GM19043 (cell line): Measurements from ENCODE around the gene CREB5.

Experiments
- ATAC-seq: cut with Tn5 transposase; IDR thresholded peaks from one replicate; pipeline ENCODE4 v1.9.1; 2021; ENCODE audit warnings: low read depth; ENCODE audit not compliant: unreplicated experiment

Gene CREB5

GRCh38 chr7:28505867-28506266, 93.5 kb downstream of the CREB5 start:
- ATAC-seq, result no peak

DNA sequence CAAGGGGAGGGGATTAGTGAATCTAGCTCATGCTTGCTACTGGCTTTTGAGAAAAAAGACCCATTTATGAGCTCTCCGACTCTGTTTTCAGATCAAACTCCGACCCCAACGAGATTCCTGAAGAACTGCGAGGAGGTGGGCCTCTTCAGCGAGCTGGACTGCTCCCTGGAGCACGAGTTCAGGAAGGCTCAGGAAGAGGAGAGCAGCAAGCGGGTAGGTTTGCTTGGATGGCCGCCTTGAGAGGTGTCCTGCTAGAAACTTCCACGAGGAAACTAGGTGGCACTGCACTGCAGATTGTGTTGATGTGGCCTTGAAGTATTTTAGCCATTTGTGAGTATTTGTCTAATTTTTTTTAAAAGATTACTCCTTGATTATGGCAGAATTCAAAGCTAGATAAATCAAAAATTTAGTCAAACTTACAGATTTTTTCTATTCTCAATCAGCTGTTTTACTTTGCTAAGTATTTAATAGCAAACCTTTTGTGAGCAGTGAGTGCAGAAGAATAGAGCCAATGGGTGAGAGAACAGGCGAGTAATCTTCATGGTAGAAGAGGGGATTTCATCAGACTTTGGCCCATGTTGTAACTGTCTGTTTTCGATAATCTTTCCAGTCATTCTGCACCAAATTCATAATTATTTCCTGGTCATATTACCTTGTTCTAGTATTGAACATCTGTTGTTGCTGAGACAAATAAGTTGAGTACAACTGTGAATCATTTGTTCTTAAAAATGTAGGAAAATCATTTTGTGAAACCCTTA, 95.4 kb downstream of the CREB5 start:
- ATAC-seq, result no peak

DNA sequence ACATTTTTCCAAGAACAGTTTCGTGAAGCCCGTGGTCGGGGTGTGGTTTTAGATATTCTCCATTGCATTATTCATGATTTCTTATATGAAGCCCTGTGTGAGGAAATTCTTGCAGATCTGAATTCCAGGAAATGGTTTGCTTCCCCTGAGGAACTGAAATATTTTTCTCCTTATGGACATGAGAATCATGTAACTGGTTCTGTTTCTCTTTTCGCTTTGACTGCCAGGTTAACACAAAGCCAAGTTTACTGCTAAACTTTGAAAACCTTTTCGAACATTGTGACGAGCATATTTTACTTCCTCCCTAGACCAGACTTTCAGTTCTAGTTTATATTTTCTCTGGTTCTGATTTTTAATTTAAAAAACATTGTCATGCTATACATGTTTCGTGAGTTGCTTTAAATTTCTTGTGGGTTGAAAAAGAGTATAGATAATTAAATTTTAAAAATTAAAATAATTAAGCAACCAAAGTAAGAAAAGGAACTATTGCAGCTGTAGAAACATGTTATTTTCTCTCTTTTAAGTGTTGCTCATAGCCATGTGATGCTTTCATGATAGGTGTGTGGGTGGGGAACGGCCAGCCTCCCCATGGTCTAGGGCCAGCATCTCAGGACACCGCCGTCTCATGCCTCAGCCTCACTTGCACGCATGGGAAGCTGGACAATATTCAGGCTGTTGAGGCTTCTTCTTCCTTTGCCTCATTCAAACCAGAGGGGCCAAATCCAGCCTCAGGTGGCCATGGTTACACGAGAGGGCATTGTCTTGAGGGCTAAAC, 97.1 kb downstream of the CREB5 start:
- peak; percentile 80 for ATAC-seq

DNA sequence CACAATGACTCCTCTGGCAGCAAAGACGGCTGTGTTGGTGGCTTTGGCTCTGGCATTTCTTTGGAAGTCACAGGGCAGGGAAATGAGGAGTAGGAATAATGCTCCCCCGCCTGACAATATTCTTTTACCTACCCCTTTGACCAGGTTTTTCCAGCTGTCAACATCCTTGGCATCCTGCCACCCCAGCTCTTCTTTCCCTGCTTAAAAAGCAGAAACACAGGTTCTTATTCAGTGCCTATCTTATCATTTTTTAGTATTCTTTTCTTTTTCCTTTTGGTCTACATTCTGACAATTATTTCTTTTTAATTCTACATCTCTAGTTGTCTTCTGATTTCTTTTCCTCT, 97.7 kb downstream of the CREB5 start:
- no peak for ATAC-seq

DNA sequence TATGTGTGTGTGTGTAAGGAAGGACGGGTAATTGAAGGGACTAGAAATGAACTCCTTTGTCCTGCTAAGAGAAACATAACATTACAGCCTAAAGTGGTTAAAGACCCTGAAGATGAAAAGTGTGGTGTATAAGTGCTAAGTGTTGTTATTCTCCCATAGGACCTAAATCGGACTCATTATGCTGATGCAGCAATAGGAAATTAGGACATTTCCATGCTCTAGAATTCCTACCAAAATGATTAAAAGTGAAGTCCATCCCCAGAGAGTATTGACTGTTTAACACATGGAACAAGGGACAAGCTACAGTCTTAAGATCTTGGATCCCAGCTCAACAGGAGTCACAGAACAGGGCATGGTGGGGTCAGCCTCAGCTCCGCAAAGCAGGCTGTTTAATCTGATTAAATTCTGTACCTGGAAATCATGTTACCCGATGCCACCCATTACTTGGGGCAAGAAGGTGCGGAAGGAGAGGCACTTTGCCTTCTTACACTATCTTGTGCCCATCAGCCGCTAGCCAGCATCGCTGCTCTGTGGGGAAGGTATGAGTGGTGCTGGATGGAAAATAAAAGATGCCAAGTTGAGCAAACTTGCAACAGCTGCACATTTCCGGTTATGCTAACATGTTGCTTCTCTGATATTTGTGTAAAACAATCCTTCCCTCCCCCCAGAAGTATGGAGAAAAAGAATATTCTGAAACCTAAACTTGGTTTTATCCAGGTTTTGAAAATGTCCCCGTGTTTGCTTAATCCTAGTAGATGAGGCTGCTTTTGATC, 100.5 kb downstream of the CREB5 start:
- no peak for ATAC-seq

DNA sequence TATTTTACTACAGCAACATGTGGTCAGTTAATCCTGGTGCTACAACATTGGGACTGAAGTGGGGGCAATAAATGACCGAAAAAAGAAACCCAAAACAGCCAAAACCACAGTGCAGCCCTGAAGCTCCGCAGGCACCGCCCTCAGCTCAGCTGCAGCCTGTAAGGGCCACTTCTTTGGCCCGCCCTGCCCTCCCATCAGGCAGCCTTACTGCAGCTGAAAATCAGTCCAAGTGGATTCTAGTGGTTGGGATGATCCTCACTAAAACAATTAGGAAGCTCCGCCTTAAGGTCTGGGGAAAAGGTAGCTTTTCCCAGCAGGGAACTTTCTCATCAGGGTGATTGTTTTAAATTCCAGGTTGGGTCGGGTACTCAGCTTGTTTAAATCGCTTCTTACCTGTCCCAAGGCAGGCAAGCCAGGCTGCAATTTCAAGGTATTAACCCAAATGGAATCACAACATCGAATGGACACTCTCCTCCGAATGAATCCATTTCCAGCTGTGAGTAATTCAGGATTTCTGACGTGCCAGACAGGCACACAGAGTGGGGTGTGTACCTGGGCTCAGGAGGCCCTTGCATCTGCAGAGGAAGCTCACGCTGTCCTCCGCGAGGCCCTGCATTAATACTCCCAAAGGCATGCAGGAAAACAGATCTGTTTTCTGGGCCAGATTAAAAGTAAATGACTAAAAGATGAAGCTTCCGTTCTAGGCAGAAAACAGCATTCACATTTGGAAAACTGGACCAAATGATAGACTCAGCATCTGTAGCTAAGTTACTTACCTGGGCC, 104.3 kb downstream of the CREB5 start:
- no peak for ATAC-seq

- ATAC-seq, result no peak
Measured at GRCh38 chr7:28517206-28517605, 104.9 kb downstream of the CREB5 start.

- no peak for ATAC-seq
Measured at GRCh38 chr7:28517606-28518005, 105.3 kb downstream of the CREB5 start.

DNA sequence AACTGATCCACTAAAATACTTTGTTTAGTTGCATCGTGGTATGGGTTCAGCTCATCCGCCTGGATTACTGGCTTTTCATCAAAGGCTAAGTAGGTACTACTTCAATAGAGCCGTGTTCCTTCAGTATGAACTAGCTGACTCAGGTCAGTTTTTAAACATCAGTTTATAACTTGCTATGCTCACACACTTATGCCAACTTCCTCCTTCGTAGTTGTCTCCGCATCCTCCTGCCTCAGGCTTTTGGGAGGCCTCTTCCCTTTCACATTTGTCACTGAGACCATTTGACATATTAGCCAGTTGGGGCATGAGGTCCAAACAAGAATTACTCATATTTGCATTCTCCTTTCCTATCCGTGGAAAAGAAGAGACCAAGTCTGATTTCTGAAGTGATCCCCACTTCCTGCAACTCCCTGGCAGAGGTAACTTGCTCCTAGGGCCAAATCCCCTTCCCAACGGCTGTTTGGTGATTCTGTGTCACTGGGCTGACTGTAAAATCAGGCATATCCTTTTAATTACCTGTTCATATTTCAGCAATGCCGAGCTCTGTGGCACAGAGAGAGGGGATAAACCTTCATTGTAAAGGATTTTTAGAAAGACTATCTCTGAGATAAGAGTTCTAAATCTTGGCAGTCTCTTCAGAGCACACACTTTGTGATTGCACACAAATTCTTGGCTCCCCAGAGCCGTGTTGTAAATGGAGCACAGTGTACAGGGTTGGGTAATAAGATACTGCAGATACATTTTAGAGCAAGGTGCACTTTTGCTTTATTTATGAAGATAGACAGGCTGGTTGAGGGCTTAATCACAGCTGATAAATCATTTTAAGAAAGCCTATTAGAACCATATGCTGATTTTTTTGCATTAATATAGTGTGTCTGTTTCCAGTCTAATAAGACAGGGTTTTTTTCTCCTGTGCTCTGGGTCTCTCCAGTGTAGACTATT, 108.0 kb downstream of the CREB5 start:
- ATAC-seq, result no peak

GRCh38 chr7:28524978-28525377, 112.7 kb downstream of the CREB5 start:
- no peak for ATAC-seq

- no peak for ATAC-seq
Measured at GRCh38 chr7:28528899-28529298, 116.6 kb downstream of the CREB5 start.

DNA sequence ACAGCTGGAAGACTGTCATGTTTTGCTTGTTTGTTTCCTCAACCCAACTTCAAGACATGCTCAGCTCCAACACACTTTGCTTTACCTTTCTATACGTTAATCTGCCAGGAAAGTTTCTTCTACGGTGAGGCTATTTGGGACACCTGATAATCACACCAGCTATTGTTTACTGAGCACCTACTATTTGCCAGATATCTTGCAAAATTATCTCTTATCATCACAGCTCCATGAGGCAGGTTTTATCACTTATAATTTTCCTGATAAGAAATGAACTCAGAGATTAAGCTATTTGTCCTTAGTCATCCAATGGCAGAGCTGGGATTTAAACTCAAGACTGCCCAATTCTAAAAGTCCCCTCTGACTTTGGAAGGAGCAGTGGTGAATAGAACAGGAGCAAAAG, 117.4 kb downstream of the CREB5 start:
- ATAC-seq, result no peak

DNA sequence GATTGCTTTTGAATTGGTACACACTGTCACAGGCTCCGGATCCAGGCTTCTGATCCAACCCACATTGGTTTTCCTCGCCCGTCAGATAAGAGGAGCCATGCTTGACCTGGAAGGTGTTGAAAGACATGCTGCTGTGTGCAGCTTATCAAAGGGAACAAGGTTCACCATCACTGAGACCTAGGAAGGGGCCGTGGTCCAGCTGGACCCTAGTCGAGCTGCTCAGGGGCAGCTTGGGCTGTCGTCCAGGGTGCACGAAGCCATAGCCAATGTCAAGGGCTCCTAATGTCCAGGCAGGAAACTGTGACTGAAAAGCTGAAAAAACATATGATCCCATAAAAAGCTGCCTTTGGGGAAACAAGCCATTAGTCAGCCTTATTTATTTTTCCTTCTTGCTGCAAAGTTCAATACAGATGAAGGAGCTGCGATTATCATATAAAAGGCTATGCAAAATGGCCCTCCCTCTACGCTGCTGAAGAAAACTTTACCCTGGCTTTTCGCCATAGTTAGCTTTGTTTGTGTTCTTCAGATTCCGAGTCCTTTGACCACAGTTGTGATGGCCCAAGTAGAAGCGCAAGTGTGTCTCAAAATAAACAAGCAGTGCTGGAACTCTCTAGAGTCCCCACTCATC, 118.0 kb downstream of the CREB5 start:
- ATAC-seq, result no peak

DNA sequence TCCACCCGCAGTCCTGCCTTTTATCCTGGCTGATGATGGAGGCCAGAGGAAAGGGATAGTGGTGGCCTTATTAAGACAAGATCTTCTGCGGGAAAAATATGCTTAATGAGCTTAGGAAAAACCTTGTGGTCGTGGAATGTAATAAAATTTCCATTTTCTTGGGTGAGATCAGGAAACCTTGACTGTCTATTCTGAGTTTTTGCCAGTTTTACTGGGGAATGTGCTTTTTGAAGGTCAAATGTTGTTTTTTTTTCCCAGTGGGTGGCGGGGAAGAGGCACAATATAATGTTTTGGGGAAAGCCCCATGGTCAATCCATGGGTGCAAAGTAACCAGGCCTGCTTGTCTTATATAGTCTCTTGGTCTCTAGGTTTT, 118.5 kb downstream of the CREB5 start:
- no peak for ATAC-seq

GRCh38 chr7:28531291-28531690, 119.0 kb downstream of the CREB5 start:
- ATAC-seq, result no peak

GRCh38 chr7:28532181-28532580, 119.9 kb downstream of the CREB5 start:
- ATAC-seq, result no peak

DNA sequence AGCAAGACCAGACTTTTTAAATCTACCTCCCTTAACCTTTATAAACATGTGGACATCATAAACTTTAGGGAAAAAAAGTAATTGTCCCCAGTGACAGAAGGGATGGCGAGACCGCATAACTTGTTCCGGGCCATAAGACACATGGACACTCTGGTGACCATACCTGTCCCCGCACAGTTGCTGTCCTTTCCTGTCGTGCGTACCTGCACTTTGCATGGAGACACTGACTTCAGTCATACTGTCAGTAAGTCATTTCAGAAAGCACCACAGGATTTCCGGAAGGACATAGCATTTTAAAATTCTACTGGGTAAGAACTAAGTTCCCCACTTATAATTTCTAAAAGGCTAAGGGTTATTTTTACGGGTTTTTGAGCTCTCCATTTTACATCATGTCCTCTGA, 120.9 kb downstream of the CREB5 start:
- no peak for ATAC-seq

GRCh38 chr7:28533731-28534531, 121.6 kb downstream of the CREB5 start:
- ATAC-seq, result no peak
